K562 (cell line): Measurements from ENCODE around the gene ACOX2. TPM values are rescaled to one million over a fixed set of nuclear protein-coding genes. Genes with fewer than 3 reads are reported as not detected.
A peak's percentile ranks its signal among the peaks of the same experiment; 100 is the strongest.

Experiments used
- ATAC-seq: fragments of 200-7000 bp; cut with Tn5 transposase; 3 replicates; pipeline ENCODE4 v1.9.1; 2020; ENCODE audit warnings: moderate library complexity
- BruUV-seq: library from RNA; stranded (reverse); fragments of 400-500 nt; replicated peaks from 2 replicates; lab custom pipeline; 2021; lab: Mats Ljungman, UMichigan
- CTCF ChIA-PET: fragments of 300-600 bp; formaldehyde crosslinking; extraction: SDS; loops from one replicate; lab custom pipeline; 2021; ENCODE audit warnings: low intra/inter-chr PET ratio; lab: Yijun Ruan, JAX
- POLR2A ChIA-PET: fragments of 300-600, 350-650 bp; sonication (Branson Sonifier 250); formaldehyde crosslinking; extraction: SDS; loops from one replicate; lab custom pipeline; 2021; ENCODE audit warnings: antibody characterized with exemption, inconsistent platforms; lab: Yijun Ruan, JAX
- DNase-seq, 4 experiments: peaks; one replicate each; pipeline versions ENCODE4 v3.0.0 to v3.0.0-alpha.2; 2011 to 2018; ENCODE audit warnings: low spot score in 3 of 4, mixed read lengths in 3 of 4; ENCODE audit errors: extremely low read depth in 1 of 4
- FAIRE-seq: peaks from 2 replicates; lab custom pipeline; 2011; peaks lifted over from hg19 to GRCh38; lab: Jason Lieb, UNC
- H2AFZ ChIP-seq: 2 replicates; pipeline ENCODE4 v1.6.0; 2011; ENCODE audit warnings: low read depth, low read length, control low read depth, inconsistent platforms
- H3K27ac ChIP-seq: fragments of 200-600 bp; 3 replicates; pipeline ENCODE4 v1.8.0; 2011; ENCODE audit warnings: low read depth, mild to moderate bottlenecking, control low read depth, inconsistent platforms, low read length, moderate library complexity, mixed read lengths; ENCODE audit errors: extremely low read depth
- H3K27me3 ChIP-seq, 2 experiments: fragments of 300-600 bp in 1 of 2; 2 replicates in 1 of 2; 3 replicates in 1 of 2; pipeline versions ENCODE4 v1.6.0 to v1.8.0; 2011; ENCODE audit warnings: inconsistent platforms in 2 of 2, low read length in 2 of 2, mild to moderate bottlenecking in 1 of 2, mixed read lengths in 1 of 2, moderate library complexity in 1 of 2; ENCODE audit not compliant: control insufficient read depth in 2 of 2, insufficient read depth in 2 of 2
- H3K36me3 ChIP-seq: fragments of 300-600 bp; 3 replicates; pipeline ENCODE4 v1.8.0; 2011; ENCODE audit warnings: mild to moderate bottlenecking, low read length, inconsistent platforms; ENCODE audit not compliant: control insufficient read depth, insufficient read depth
- H3K4me1 ChIP-seq, 2 experiments: fragments of 200-600 bp in 1 of 2; replicated peaks in 1 of 2; 2 replicates in 1 of 2; 3 replicates in 1 of 2; pipeline versions ENCODE4 v1.5.1 to v1.8.0; 2011; ENCODE audit warnings: inconsistent platforms in 2 of 2, low read length in 2 of 2, mild to moderate bottlenecking in 1 of 2, mixed read lengths in 1 of 2, moderate library complexity in 1 of 2; ENCODE audit not compliant: control insufficient read depth in 2 of 2, insufficient read depth in 2 of 2
- H3K4me2 ChIP-seq: 2 replicates; pipeline ENCODE4 v1.6.1; 2011; ENCODE audit warnings: low read length, control low read depth, inconsistent platforms, mixed read lengths; ENCODE audit not compliant: insufficient read depth
- H3K4me3 ChIP-seq: fragments of 200-600 bp; sonication (generic), shearing (Covaris generic); 2 replicates; pipeline ENCODE4 v1.5.1; 2016; ENCODE audit warnings: control low read depth, inconsistent platforms
- H3K79me2 ChIP-seq: fragments of 200-600 bp; 3 replicates; pipeline ENCODE4 v1.8.0; 2011; ENCODE audit warnings: low read length, inconsistent platforms; ENCODE audit not compliant: control insufficient read depth, insufficient read depth
- H3K9ac ChIP-seq, 2 experiments: 2 replicates each; pipeline versions ENCODE4 v1.6.0 to v1.6.1; 2011; ENCODE audit warnings: low read depth in 2 of 2, low read length in 2 of 2, control low read depth in 1 of 2, inconsistent platforms in 1 of 2, mild to moderate bottlenecking in 1 of 2, mixed read lengths in 1 of 2; ENCODE audit not compliant: insufficient read depth in 1 of 2
- H3K9me1 ChIP-seq: one replicate; pipeline ENCODE4 v1.6.0; 2011; ENCODE audit warnings: inconsistent platforms, mild to moderate bottlenecking, low read length, moderate library complexity; ENCODE audit not compliant: control insufficient read depth, insufficient read depth
- H3K9me3 ChIP-seq: replicated peaks from 2 replicates; pipeline ENCODE4 v1.5.1; 2011; ENCODE audit warnings: low read depth, low read length, inconsistent platforms; ENCODE audit not compliant: control insufficient read depth, insufficient read depth
- H4K20me1 ChIP-seq: replicated peaks from 2 replicates; pipeline ENCODE4 v1.6.1; 2011; ENCODE audit warnings: low read length, inconsistent platforms, mixed read lengths; ENCODE audit not compliant: control insufficient read depth, insufficient read depth
- CBFA2T2 ChIP-seq: fragments of 450-650 bp; conservative IDR thresholded peaks from 2 replicates; pipeline ENCODE4 v1.6.1; 2017; ENCODE audit warnings: mild to moderate bottlenecking
- CBFA2T3 ChIP-seq: fragments of 450-650 bp; IDR thresholded peaks from 2 replicates; pipeline ENCODE4 v1.6.1; 2017
- CEBPB ChIP-seq: fragments of 450-650 bp; IDR thresholded peaks from 2 replicates; pipeline ENCODE4 v1.6.1; 2016; ENCODE audit warnings: missing genetic modification characterization, missing compliant biosample characterization
- CTBP1 ChIP-seq: fragments of 450-650 bp; IDR thresholded peaks from 2 replicates; pipeline ENCODE4 v1.6.1; 2016; ENCODE audit warnings: borderline replicate concordance
- KLF16 ChIP-seq: IDR thresholded peaks from 2 replicates; pipeline ENCODE4 v1.6.1; 2016; ENCODE audit warnings: antibody characterized with exemption
- NFIC ChIP-seq: fragments of 450-650 bp; IDR thresholded peaks from 2 replicates; pipeline ENCODE4 v1.6.1; 2017; ENCODE audit warnings: mild to moderate bottlenecking, inconsistent platforms
- NR2C2 ChIP-seq, 2 experiments: fragments of 200-800 bp in 1 of 2; sonication (Bioruptor generic) in 1 of 2; sonication (generic) in 1 of 2; formaldehyde crosslinking in 1 of 2; IDR thresholded peaks; 2 replicates each; pipeline versions ENCODE4 v1.6.1 to v1.8.0; 2016 to 2022; ENCODE audit warnings: mild to moderate bottlenecking in 1 of 2, missing compliant biosample characterization in 1 of 2, missing genetic modification characterization in 1 of 2, missing genetic modification reagents in 1 of 2
- PHB2 ChIP-seq: fragments of 450-650 bp; IDR thresholded peaks from 2 replicates; pipeline ENCODE4 v1.6.1; 2017; ENCODE audit warnings: low read depth
- PHTF2 ChIP-seq: fragments of 250-450 bp; sonication (Bioruptor Pico); IDR thresholded peaks from 2 replicates; pipeline ENCODE4 v1.5.0; 2021; ENCODE audit warnings: mild to moderate bottlenecking
- RCOR1 ChIP-seq, 2 experiments: IDR thresholded peaks; 2 replicates each; pipeline ENCODE4 v1.6.1; 2012; ENCODE audit warnings: low read depth in 2 of 2, low read length in 2 of 2, borderline replicate concordance in 1 of 2, improper control_type of control experiment in 1 of 2
- SOX6 ChIP-seq: fragments of 450-650 bp; IDR thresholded peaks from 2 replicates; pipeline ENCODE4 v1.6.1; 2014; ENCODE audit warnings: mild to moderate bottlenecking
- SPI1 ChIP-seq: IDR thresholded peaks from 2 replicates; pipeline ENCODE4 v1.6.1; 2011; ENCODE audit warnings: low read depth, low read length, control low read depth, borderline replicate concordance
- TAL1 ChIP-seq: fragments of 450-650 bp; IDR thresholded peaks from 2 replicates; pipeline ENCODE4 v1.6.1; 2016; ENCODE audit warnings: mild to moderate bottlenecking
- TCF3 ChIP-seq: sonication (generic); formaldehyde crosslinking; IDR thresholded peaks from 2 replicates; pipeline ENCODE4 v1.4.0; 2020; ENCODE audit warnings: mild to moderate bottlenecking, missing genetic modification reagents
- TEAD4 ChIP-seq, 2 experiments: sonication (generic) in 1 of 2; formaldehyde crosslinking in 1 of 2; IDR thresholded peaks; 2 replicates each; pipeline versions ENCODE4 v1.6.1 to v1.8.0; 2012 to 2022; ENCODE audit warnings: borderline replicate concordance in 1 of 2, inconsistent platforms in 1 of 2, low read length in 1 of 2, mild to moderate bottlenecking in 1 of 2, missing genetic modification reagents in 1 of 2
- TRIM24 ChIP-seq, 2 experiments: fragments of 450-650 bp; IDR thresholded peaks; 2 replicates each; pipeline ENCODE4 v1.6.1; 2016
- ZNF140 ChIP-seq: fragments of 250-450 bp; sonication (Bioruptor Pico); IDR thresholded peaks from 2 replicates; pipeline ENCODE4 v1.8.0; 2021; ENCODE audit warnings: moderate library complexity, mild to moderate bottlenecking, inconsistent platforms
- WGBS: fragments of 100-300 bp; shearing (Covaris generic); methylation state at CpG from one replicate; pipeline ENCODE4 v1.1.6; 2016; ENCODE audit warnings: low coverage, mixed read lengths; ENCODE audit not compliant: insufficient coverage; ENCODE audit errors: missing lambda C conversion rate; 5-methylcytosine and 5-hydroxymethylcytosine counted together
- in situ Hi-C: fragments of 300-500 bp; cut with MboI; formaldehyde crosslinking; loops from 4 replicates; pipeline ENCODE4 v1.15.0; 2018; ENCODE audit warnings: inconsistent platforms, mixed read lengths
- intact Hi-C: fragments of 100-400 bp; cut with micrococcal nuclease; formaldehyde crosslinking; loops from 2 replicates; pipeline ENCODE4 v1.14.2; 2022
- polyA plus RNA-seq, 8 experiments: library from polyadenylated mRNA; depleted of rRNA in 4 of 8; stranded (reverse) in 5 of 8; unstranded in 3 of 8; fragments of >200 nt; fragmentation: Nextera tagmentation in 2 of 8; fragmentation: Illumina TruSeq in 1 of 8; extraction: Ambion mirVana in 2 of 8; extraction: Trizol in 1 of 8; gene quantifications; 2 replicates each; pipeline versions ENCODE4 v1.2.1 to v1.2.3, GENCODE V29; 2011 to 2014; ENCODE audit warnings: inconsistent platforms in 1 of 8, missing spikeins in 1 of 8
- total RNA-seq, 7 experiments: library from RNA; depleted of rRNA in 6 of 7; stranded (reverse); fragments of >200 nt in 6 of 7; fragmentation: Illumina TruSeq in 2 of 7; extraction: Trizol in 2 of 7; gene quantifications; 2 replicates each; pipeline versions ENCODE4 v1.2.1 to v1.2.3, GENCODE V29; 2011 to 2021; ENCODE audit warnings: low replicate concordance in 1 of 7
- TF ChIP-seq, protein P1 (sequence below): fragments of 450-650 bp; conservative IDR thresholded peaks from 2 replicates; pipeline ENCODE4 v1.6.1; 2016; ENCODE audit warnings: missing genetic modification characterization, low read depth, mild to moderate bottlenecking, control low read depth, missing compliant biosample characterization

The ACOX2 gene
- total and polyA plus RNA-seq, 9 of the 15 experiments (the other 6 are each of a cell fraction or from before 2014, with no cell fraction given) = 0.15 TPM; not detected in 8

DNA sequence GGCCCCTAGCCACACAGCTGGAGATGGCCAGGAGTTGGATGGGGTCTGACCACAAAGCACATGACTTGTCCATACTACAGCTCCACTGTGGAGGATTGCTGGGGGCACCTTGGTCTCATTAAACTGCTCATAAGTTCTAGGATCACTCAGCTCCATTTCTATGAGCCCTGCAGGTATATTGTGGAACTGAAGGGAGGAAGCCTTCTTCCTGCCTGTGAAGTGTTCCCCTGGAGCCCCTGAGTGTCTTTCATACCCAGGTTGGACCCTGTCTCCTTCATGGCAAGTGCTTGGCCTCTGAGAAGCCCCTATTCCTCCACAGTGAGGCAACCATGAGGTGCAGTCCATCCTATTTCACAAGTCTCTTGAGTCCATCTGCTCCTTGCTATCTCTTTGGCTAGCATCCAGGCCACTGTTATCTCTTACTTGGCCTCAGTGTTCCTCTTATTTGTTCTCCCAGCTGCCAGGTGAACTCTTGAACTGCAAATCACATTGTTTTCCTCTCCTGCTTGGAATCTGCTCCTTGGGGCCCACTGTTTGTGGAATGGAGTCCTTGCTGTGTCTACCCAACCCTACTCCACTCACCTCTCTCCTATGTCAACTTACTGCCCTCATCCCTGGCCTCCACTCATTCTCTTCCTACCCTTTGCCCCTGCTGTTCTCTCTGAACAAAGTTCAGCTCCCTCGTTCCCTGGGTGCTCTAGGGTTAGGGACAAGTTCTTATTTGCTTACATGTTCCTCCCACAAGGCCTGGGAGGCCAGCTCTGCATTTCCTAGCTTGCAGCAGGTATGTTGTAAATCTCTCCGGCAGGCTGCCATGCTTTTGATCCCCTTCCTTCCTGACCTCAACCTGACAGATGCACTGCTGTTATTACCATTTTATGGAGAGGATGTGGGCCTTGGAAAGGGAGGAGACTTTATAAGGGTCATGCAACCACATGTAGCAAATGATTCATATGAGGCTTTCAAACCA lies 1.2 kb downstream of the ACOX2 start:
- intact Hi-C loops = no loop called here
- in situ Hi-C loops = loop anchor here (10.0 kb wide), 1 partner anchor 351 kb away; no protein-coding TSS in a partner anchor
- ATAC-seq = no peak
- Histone ChIP-seq H3K4me2 (no peak overlapping the region), H3K27ac (no peak overlapping the region), H3K4me3 (no peak overlapping the region), H3K4me1 (peaks cover 7% of the 10 kb centered on the region in 2 experiments; a peak in 2 of 5 replicates), H4K20me1 (no peaks in the 10 kb centered on the region; the same call in 1 of the 2 replicates), H3K27me3 (no peaks in the 10 kb centered on the region; a peak in 2 of 5 replicates), H2AFZ (no peak overlapping the region), H3K9ac (no peak overlapping the region), H3K9me1 (no peaks in the 10 kb centered on the region), H3K36me3 (no peaks in the 10 kb centered on the region), H3K79me2 (no peaks in the 10 kb centered on the region), H3K9me3 (no peaks in the 10 kb centered on the region)
- TF ChIP-seq RCOR1 (IDR thresholded peaks at IDR 0.05; ENCODE audit: borderline replicate concordance in 1 of 2, low read depth in 2 of 2, low read length in 2 of 2) (peak in 1 of 2 experiments; percentile 52; a peak in 1 of 4 replicates), PHTF2 (no peak), SOX6 (peak; percentile 52; the same call in 1 of the 2 replicates), TEAD4 (IDR thresholded peaks at IDR 0.05; ENCODE audit: low read length) (peak; percentile 50), TEAD4 (CRISPR knock-in tag; IDR thresholded peaks at IDR 0.05; ENCODE audit: borderline replicate concordance) (no peak), TCF3 (CRISPR knock-in tag) (peak; percentile 32; the same call in 1 of the 2 replicates), TRIM24 (IDR thresholded peaks at IDR 0.05) (0 out of 4 replicates have a peak, but pooled peaks of 1 of the 2 experiments have one; percentile 20), NFIC (peak; percentile 82), CTBP1 (0 out of 2 replicates have a peak, but pooled peaks have one; percentile 18), CBFA2T3 (peak; percentile 71), TAL1 (0 out of 2 replicates have a peak, but pooled peaks have one; percentile 16), CEBPB (tag) (peak; percentile 60), SPI1 (peak; percentile 42; the same call in 1 of the 2 replicates), ZNF140 (CRISPR knock-in tag) (no peak), PHB2 (no peak), NR2C2 (CRISPR knock-in tag; IDR thresholded peaks at IDR 0.05) (no peak), NR2C2 (tag; IDR thresholded peaks at IDR 0.05) (peak; percentile 31; the same call in 1 of the 2 replicates), CBFA2T2 (peak; percentile 52), KLF16 (0 out of 2 replicates have a peak, but pooled peaks have one; percentile 20)
- TF ChIP-seq, protein P1, sequence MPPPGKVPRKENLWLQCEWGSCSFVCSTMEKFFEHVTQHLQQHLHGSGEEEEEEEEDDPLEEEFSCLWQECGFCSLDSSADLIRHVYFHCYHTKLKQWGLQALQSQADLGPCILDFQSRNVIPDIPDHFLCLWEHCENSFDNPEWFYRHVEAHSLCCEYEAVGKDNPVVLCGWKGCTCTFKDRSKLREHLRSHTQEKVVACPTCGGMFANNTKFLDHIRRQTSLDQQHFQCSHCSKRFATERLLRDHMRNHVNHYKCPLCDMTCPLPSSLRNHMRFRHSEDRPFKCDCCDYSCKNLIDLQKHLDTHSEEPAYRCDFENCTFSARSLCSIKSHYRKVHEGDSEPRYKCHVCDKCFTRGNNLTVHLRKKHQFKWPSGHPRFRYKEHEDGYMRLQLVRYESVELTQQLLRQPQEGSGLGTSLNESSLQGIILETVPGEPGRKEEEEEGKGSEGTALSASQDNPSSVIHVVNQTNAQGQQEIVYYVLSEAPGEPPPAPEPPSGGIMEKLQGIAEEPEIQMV (tag) = no peak
- no TSS peak for BruUV-seq
- no peak for FAIRE-seq
- CTCF ChIA-PET = no interaction called here
- WGBS = 6% methylated on average over 2 of the region's 2 CpGs
- POLR2A ChIA-PET = interaction anchor here (1.3 kb wide), 2 partner anchors 64 to 229 kb away, joined by 3 read pairs; partner anchors contain the start of gene HTD2
- DNase-seq = peak in 2 of 4 experiments; percentile 11 to 54
